GM12878 (cell line): Measurements from ENCODE around the gene ADAMTSL4. TPM values are rescaled to one million over a fixed set of nuclear protein-coding genes. Genes with fewer than 3 reads are reported as not detected.

Experiments
- BCL3 ChIP-seq: IDR thresholded peaks from 2 replicates; pipeline ENCODE4 v1.6.1; 2011; ENCODE audit warnings: borderline replicate concordance, low read depth, mild to moderate bottlenecking, moderate library complexity, low read length; ENCODE audit not compliant: insufficient read depth, poor library complexity, severe bottlenecking
- CHD2 ChIP-seq: IDR thresholded peaks from 2 replicates; pipeline ENCODE4 v1.6.1; 2011; ENCODE audit warnings: low read depth, low read length, improper control_type of control experiment, borderline replicate concordance
- CREB1 ChIP-seq: IDR thresholded peaks from 2 replicates; pipeline ENCODE4 v1.6.1; 2012; ENCODE audit warnings: low read depth, mild to moderate bottlenecking, inconsistent platforms
- HCFC1 ChIP-seq: fragments of 150-350 bp; IDR thresholded peaks from 2 replicates; pipeline ENCODE4 v1.6.1; 2014; ENCODE audit warnings: low read length
- IRF5 ChIP-seq: fragments of 450-650 bp; IDR thresholded peaks from 2 replicates; pipeline ENCODE4 v1.6.1; 2017; ENCODE audit warnings: borderline replicate concordance
- MTA2 ChIP-seq: fragments of 450-650 bp; IDR thresholded peaks from 2 replicates; pipeline ENCODE4 v1.6.1; 2016; ENCODE audit warnings: low read depth, mild to moderate bottlenecking, moderate library complexity
- PML ChIP-seq: IDR thresholded peaks from 2 replicates; pipeline ENCODE4 v1.6.1; 2012; ENCODE audit warnings: low read length, inconsistent platforms
- POLR2AphosphoS5 ChIP-seq: IDR thresholded peaks from 2 replicates; pipeline ENCODE4 v1.6.1; 2011; ENCODE audit warnings: mild to moderate bottlenecking, low read length, inconsistent platforms
- RELB ChIP-seq: fragments of 450-650 bp; IDR thresholded peaks from 2 replicates; pipeline ENCODE4 v1.6.1; 2017; ENCODE audit warnings: low read depth, mild to moderate bottlenecking, moderate library complexity
- SPI1 ChIP-seq: IDR thresholded peaks from 2 replicates; pipeline ENCODE4 v1.6.1; 2011; ENCODE audit warnings: low read depth, mild to moderate bottlenecking, low read length, moderate library complexity, borderline replicate concordance; ENCODE audit not compliant: insufficient read depth
- SREBF2 ChIP-seq: IDR thresholded peaks from 2 replicates; pipeline ENCODE4 v1.6.1; 2012; ENCODE audit warnings: mild to moderate bottlenecking, low read length
- STAT3 ChIP-seq: IDR thresholded peaks from 2 replicates; pipeline ENCODE4 v1.6.1; 2011; ENCODE audit warnings: low read depth, low read length, improper control_type of control experiment
- ZBTB11 ChIP-seq: fragments of 450-650 bp; formaldehyde crosslinking; IDR thresholded peaks from 2 replicates; pipeline ENCODE4 v1.5.0; 2022; ENCODE audit warnings: mild to moderate bottlenecking, missing genetic modification characterization
- ZBTB40 ChIP-seq: fragments of 450-650 bp; IDR thresholded peaks from 2 replicates; pipeline ENCODE4 v1.6.1; 2016; ENCODE audit warnings: mild to moderate bottlenecking, moderate library complexity, borderline replicate concordance
- ZNF622 ChIP-seq: fragments of 450-650 bp; IDR thresholded peaks from 2 replicates; pipeline ENCODE4 v1.6.1; 2017; ENCODE audit warnings: mild to moderate bottlenecking, inconsistent platforms
- ZSCAN29 ChIP-seq: fragments of 450-650 bp; IDR thresholded peaks from 2 replicates; pipeline ENCODE4 v1.6.1; 2017; ENCODE audit warnings: mild to moderate bottlenecking, moderate library complexity
- polyA plus RNA-seq, 11 experiments: library from polyadenylated mRNA; depleted of rRNA in 4 of 11; unstranded in 6 of 11; stranded (reverse) in 5 of 11; fragments of >200 nt; fragmentation: Nextera tagmentation in 4 of 11; fragmentation: Illumina TruSeq in 1 of 11; extraction: Ambion mirVana in 4 of 11; extraction: Trizol in 1 of 11; gene quantifications; 1 replicate in 1 of 11; 2 replicates in 10 of 11; pipeline versions ENCODE4 v1.2.1 to v1.2.3, GENCODE V29; 2011 to 2016; ENCODE audit warnings: inconsistent platforms in 2 of 11, missing spikeins in 2 of 11, low read depth in 1 of 11
- total RNA-seq, 4 experiments: library from RNA; depleted of rRNA in 3 of 4; stranded (reverse); fragments of >200 nt in 3 of 4; fragmentation: Illumina TruSeq in 1 of 4; extraction: Trizol in 1 of 4; gene quantifications; 2 replicates each; pipeline versions ENCODE4 v1.2.1 to v1.2.3, GENCODE V29; 2013 to 2021

Gene ADAMTSL4
- total and polyA plus RNA-seq, 10 of the 15 experiments (the other 5 are each of a cell fraction or from before 2014, with no cell fraction given), result 0.04 to 0.15 (median 0.05) TPM; not detected in 5

GRCh38 chr1:150567717-150568593 lies 18.7 kb downstream of the ADAMTSL4 start (continued):
- no peak for TF ChIP-seq ZBTB11 (CRISPR knock-in tag)
- no peak for TF ChIP-seq ZSCAN29
- no peak for TF ChIP-seq BCL3
- peak; percentile 64 for TF ChIP-seq RELB
- TF ChIP-seq HCFC1, result no peak
- TF ChIP-seq MTA2, result no peak; the same call in 1 of the 2 replicates
- TF ChIP-seq ZBTB40, result no peak
- TF ChIP-seq STAT3, result no peak
- no peak for TF ChIP-seq SREBF2
- no peak for TF ChIP-seq ZNF622
- no peak; the same call in 1 of the 2 replicates for TF ChIP-seq CHD2
- no peak for TF ChIP-seq IRF5
- TF ChIP-seq CREB1, result no peak
- no peak for TF ChIP-seq PML
- peak; percentile 44; the same call in 1 of the 2 replicates for TF ChIP-seq POLR2AphosphoS5
- TF ChIP-seq SPI1, result no peak
